CD4-positive, alpha-beta T cell treated with Interleukin-4 for 4 hours (primary cell): Measurements from ENCODE around the gene PODXL2.

Source experiments
- DNase-seq: peaks from one replicate; pipeline ENCODE4 v3.0.0-alpha.2; 2020

PODXL2 gene

GRCh38 chr3:127711896-127712295 lies 82.9 kb downstream of the PODXL2 start:
- DNase-seq, result no peak

GRCh38 chr3:127712461-127712860 lies 83.5 kb downstream of the PODXL2 start:
- DNase-seq, result no peak

GRCh38 chr3:127712881-127713771 lies 84.1 kb downstream of the PODXL2 start:
- DNase-seq, result no peak

- no peak for DNase-seq
Observed at GRCh38 chr3:127714125-127714571, 85.2 kb downstream of the PODXL2 start.

- DNase-seq, result no peak
Observed at GRCh38 chr3:127714866-127715265, 85.9 kb downstream of the PODXL2 start.

GRCh38 chr3:127715532-127715931 lies 86.5 kb downstream of the PODXL2 start:
- no peak for DNase-seq

- DNase-seq, result no peak
Observed at GRCh38 chr3:127716384-127716783, 87.4 kb downstream of the PODXL2 start.

GRCh38 chr3:127717357-127718244 lies 88.6 kb downstream of the PODXL2 start:
- no peak for DNase-seq

GRCh38 chr3:127718245-127718915 lies 89.4 kb downstream of the PODXL2 start:
- DNase-seq, result no peak

- DNase-seq, result no peak
Observed at GRCh38 chr3:127718916-127719290, 89.9 kb downstream of the PODXL2 start.

GRCh38 chr3:127719369-127719768 lies 90.4 kb downstream of the PODXL2 start:
- no peak for DNase-seq

GRCh38 chr3:127720161-127720823 lies 91.3 kb downstream of the PODXL2 start:
- no peak for DNase-seq

GRCh38 chr3:127720985-127721935 lies 92.3 kb downstream of the PODXL2 start:
- no peak for DNase-seq

- no peak for DNase-seq
Observed at GRCh38 chr3:127722091-127722784, 93.3 kb downstream of the PODXL2 start.
